Natural killer cell (primary cell): Measurements from ENCODE around the gene SCYGR1. TPM values are rescaled to one million over a fixed set of nuclear protein-coding genes. Genes with fewer than 3 reads are reported as not detected.

ENCODE experiments used
- ATAC-seq, 3 donors: fragments of 150-1000 bp in 2 of 3; fragments of 200-7000 bp in 1 of 3; cut with Tn5 transposase; 1 replicate in 1 of 3; 2 replicates in 2 of 3; pipeline ENCODE4 v1.10.0; 2021; ENCODE audit warnings: mild to moderate bottlenecking in 2 of 3, moderate library complexity in 2 of 3
- DNase-seq, 2 donors: peaks; one replicate each; pipeline versions ENCODE4 v3.0.0 to v3.0.0-alpha.2; 2013 to 2021; ENCODE audit warnings: mixed read lengths in 1 of 2
- H3K27ac ChIP-seq: one replicate; pipeline ENCODE4 v1.5.1; 2013; ENCODE audit warnings: mild to moderate bottlenecking, low read length
- H3K27me3 ChIP-seq: one replicate; pipeline ENCODE4 v1.6.1; 2013; ENCODE audit warnings: low read length; ENCODE audit not compliant: control insufficient read depth, insufficient read depth
- H3K36me3 ChIP-seq: one replicate; pipeline ENCODE4 v1.6.1; 2013; ENCODE audit warnings: low read length; ENCODE audit not compliant: control insufficient read depth, insufficient read depth
- H3K4me1 ChIP-seq: one replicate; pipeline ENCODE4 v1.6.1; 2013; ENCODE audit warnings: low read length; ENCODE audit not compliant: control insufficient read depth, insufficient read depth
- H3K4me3 ChIP-seq: one replicate; pipeline ENCODE4 v1.5.1; 2013; ENCODE audit warnings: low read length
- H3K9me3 ChIP-seq: one replicate; pipeline ENCODE4 v1.6.1; 2013; ENCODE audit warnings: low read length; ENCODE audit not compliant: control insufficient read depth, insufficient read depth
- H3K27ac Mint-ChIP-seq, 2 donors: one replicate each; pipeline ENCODE4 v1.8.0; 2022; ENCODE audit warnings: mild to moderate bottlenecking in 2 of 2, mixed read lengths in 2 of 2, moderate library complexity in 1 of 2
- H3K27me3 Mint-ChIP-seq, 2 donors: one replicate each; pipeline ENCODE4 v1.8.0; 2022; ENCODE audit warnings: low read depth in 2 of 2, mixed read lengths in 2 of 2
- H3K36me3 Mint-ChIP-seq: one replicate; pipeline ENCODE4 v1.8.0; 2022; ENCODE audit warnings: mixed read lengths
- H3K4me1 Mint-ChIP-seq, 2 donors: one replicate each; pipeline ENCODE4 v1.8.0; 2022; ENCODE audit warnings: mixed read lengths in 2 of 2
- H3K4me3 Mint-ChIP-seq: one replicate; pipeline ENCODE4 v1.8.0; 2022; ENCODE audit warnings: mild to moderate bottlenecking, moderate library complexity, mixed read lengths
- H3K9me3 Mint-ChIP-seq, 2 donors: one replicate each; pipeline ENCODE4 v1.8.0; 2022; ENCODE audit warnings: mixed read lengths in 2 of 2
- CTCF ChIP-seq: fragments of 200-600 bp; IDR thresholded peaks from one replicate; pipeline ENCODE4 v1.8.0; 2022; ENCODE audit warnings: antibody characterized with exemption
- WGBS: methylation state at CpG from one replicate; pipeline ENCODE4 v1.1.7; 2013; ENCODE audit warnings: missing lambda C conversion rate; ENCODE audit not compliant: insufficient coverage; 5-methylcytosine and 5-hydroxymethylcytosine counted together
- intact Hi-C: fragments of 100-400 bp; cut with micrococcal nuclease; formaldehyde crosslinking; loops from one replicate; pipeline ENCODE4 v1.14.2; 2022
- total RNA-seq, 4 donors: library from RNA; stranded (reverse); fragments of 120-200 nt in 1 of 4; gene quantifications; one replicate each; pipeline versions ENCODE4 v1.2.3 to v1.2.4, GENCODE V29; 2013 to 2022

Gene SCYGR1
- total RNA-seq, 3 donors from 2014 or later (not counting 1 experiment from before 2014, with no cell fraction given), result not detected

GRCh38 chr2:227379095-227379494 lies 8.7 kb downstream of the SCYGR1 start, which contains the start of gene TM4SF20:
TSS of gene TM4SF20 (minus strand) at chr2:227379306. CDS start at chr2:227379268, 38 bp downstream.
- no peak within 1 kb of the TSS for H3K27ac Mint-ChIP-seq
- no peaks in the 10 kb centered on the region for H3K36me3 ChIP-seq
- WGBS, result 87% methylated on average over 4 of the region's 4 CpGs
- no peaks in the 10 kb centered on the region for H3K9me3 ChIP-seq
- no peaks in the 10 kb centered on the region for H3K9me3 Mint-ChIP-seq
- H3K27me3 ChIP-seq, result no peaks in the 10 kb centered on the region
- intact Hi-C loops, result no loop called here
- H3K4me3 Mint-ChIP-seq, result no peak within 1 kb of the TSS
- H3K4me1 ChIP-seq, result no peaks in the 10 kb centered on the region
- ATAC-seq (no peak), DNase-seq (no peak)
- no peak for TF ChIP-seq CTCF
- H3K27ac ChIP-seq, result no peak within 1 kb of the TSS
- no peaks in the 10 kb centered on the region for H3K4me1 Mint-ChIP-seq
- peaks cover 15 to 30% of the 10 kb centered on the region in 2 donors for H3K27me3 Mint-ChIP-seq
- H3K4me3 ChIP-seq, result no peak within 1 kb of the TSS
- H3K36me3 Mint-ChIP-seq, result no peaks in the 10 kb centered on the region

- DNase-seq (no peak), ATAC-seq (no peak)
- Histone ChIP-seq H3K4me1 (no peaks in the 10 kb centered on the region), H3K36me3 (no peaks in the 10 kb centered on the region), H3K4me3 (no peak overlapping the region), H3K9me3 (no peaks in the 10 kb centered on the region), H3K27ac (no peak overlapping the region), H3K27me3 (no peaks in the 10 kb centered on the region)
- no peak overlapping the region for H3K27ac Mint-ChIP-seq
- H3K27me3 Mint-ChIP-seq, result peaks cover 12 to 23% of the 10 kb centered on the region in 2 donors
- no peak for TF ChIP-seq CTCF
- H3K36me3 Mint-ChIP-seq, result no peaks in the 10 kb centered on the region
- no peaks in the 10 kb centered on the region for H3K9me3 Mint-ChIP-seq
- intact Hi-C loops, result no loop called here
- peaks cover 0 to under 1% of the 10 kb centered on the region in 2 donors for H3K4me1 Mint-ChIP-seq
- 87% methylated on average over 4 of the region's 4 CpGs for WGBS
- no peak overlapping the region for H3K4me3 Mint-ChIP-seq
These were observed 9.4 kb downstream of the SCYGR1 start for GRCh38 chr2:227378371-227378782.

- Mint-ChIP-seq H3K4me3 (no peak overlapping the region), H3K27ac (no peak overlapping the region), H3K36me3 (no peaks in the 10 kb centered on the region), H3K9me3 (no peaks in the 10 kb centered on the region), H3K27me3 (peaks cover 16 to 21% of the 10 kb centered on the region in 2 donors), H3K4me1 (peaks cover 0 to 7% of the 10 kb centered on the region in 2 donors)
- no peaks in the 10 kb centered on the region for H3K4me1 ChIP-seq
- H3K4me3 ChIP-seq, result no peak overlapping the region
- no peaks in the 10 kb centered on the region for H3K27me3 ChIP-seq
- H3K36me3 ChIP-seq, result no peaks in the 10 kb centered on the region
- no peak for DNase-seq
- intact Hi-C loops, result no loop called here
- WGBS, result 84% methylated on average over 7 of the region's 8 CpGs
- no peak for ATAC-seq
- no peaks in the 10 kb centered on the region for H3K9me3 ChIP-seq
- TF ChIP-seq CTCF, result no peak
- no peak overlapping the region for H3K27ac ChIP-seq
These were observed 10.0 kb downstream of the SCYGR1 start for GRCh38 chr2:227377467-227378351.
